Measurements from ENCODE around the gene RSL1D1.

Gene RSL1D1

DNA sequence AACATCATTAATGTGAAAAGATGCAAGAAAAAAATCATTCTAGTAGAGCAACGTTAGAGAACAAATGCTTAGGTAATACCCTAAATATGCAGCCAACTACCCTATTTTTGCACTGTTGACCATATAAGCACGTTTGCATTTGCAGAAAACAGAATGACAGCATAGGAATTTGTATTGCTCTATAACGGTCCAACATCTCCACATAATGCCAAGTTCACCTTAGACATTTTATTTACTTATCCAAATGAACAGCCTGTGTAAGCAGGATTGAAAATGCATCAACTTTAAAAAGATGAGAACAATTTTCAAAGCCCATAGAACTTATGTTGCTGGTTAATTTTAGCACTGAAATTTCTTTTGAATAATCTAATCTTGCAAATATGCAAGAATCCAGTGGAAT, 19.1 kb upstream of the RSL1D1 start:
- DNase-seq (ENCODE audit: low read depth), result peak; percentile 8
- TF ChIP-seq, protein P1, sequence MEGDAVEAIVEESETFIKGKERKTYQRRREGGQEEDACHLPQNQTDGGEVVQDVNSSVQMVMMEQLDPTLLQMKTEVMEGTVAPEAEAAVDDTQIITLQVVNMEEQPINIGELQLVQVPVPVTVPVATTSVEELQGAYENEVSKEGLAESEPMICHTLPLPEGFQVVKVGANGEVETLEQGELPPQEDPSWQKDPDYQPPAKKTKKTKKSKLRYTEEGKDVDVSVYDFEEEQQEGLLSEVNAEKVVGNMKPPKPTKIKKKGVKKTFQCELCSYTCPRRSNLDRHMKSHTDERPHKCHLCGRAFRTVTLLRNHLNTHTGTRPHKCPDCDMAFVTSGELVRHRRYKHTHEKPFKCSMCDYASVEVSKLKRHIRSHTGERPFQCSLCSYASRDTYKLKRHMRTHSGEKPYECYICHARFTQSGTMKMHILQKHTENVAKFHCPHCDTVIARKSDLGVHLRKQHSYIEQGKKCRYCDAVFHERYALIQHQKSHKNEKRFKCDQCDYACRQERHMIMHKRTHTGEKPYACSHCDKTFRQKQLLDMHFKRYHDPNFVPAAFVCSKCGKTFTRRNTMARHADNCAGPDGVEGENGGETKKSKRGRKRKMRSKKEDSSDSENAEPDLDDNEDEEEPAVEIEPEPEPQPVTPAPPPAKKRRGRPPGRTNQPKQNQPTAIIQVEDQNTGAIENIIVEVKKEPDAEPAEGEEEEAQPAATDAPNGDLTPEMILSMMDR (IDR thresholded peaks at IDR 0.05; ENCODE audit: low read length, missing control alignments), result no peak
- no peak overlapping the region for H3K4me3 ChIP-seq (replicated peaks; ENCODE audit: low read depth, low read length)

DNA sequence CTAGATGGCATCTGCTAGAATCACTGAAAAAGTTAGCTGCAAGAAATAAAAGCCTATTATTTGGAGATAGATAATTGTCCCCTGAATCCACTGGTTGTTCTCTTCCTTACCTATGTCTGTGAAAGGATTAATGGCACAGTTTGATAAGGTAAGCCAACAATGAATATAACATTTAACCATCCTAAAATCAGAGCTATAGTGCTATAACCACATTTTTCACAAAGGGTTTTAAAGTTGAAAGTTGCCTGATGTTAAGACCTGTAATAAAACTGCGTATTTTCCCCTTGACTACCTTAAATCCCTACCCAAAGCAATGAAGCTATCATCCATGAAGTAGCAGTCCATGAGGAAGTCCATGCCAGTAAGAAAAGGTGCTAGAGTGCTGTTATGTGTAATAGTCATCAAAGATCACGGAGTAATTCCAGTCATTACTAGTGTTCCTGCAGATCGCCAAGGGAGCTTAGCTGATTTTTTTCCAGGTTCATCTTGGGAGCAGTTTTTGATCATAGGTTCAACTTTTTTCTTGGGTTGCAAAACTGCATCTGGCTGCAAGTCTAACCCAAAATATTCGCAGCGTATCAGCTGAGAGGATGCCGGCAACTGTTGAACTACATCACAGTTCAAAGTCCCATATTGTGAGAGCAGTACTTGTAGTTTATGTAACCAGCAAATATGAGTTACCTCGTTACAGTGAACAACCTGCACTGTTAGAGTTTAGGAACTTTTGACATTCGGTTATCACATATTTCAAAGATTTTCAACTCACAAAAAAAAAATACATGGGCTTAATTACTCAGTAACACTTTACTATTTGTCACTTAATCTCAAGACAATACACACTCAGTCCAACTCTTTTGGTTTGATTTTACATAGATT, 18.2 kb upstream of the RSL1D1 start:
- no peak for DNase-seq (ENCODE audit: low read depth)
- no peak overlapping the region for H3K4me3 ChIP-seq (replicated peaks; ENCODE audit: low read depth, low read length)
- TF ChIP-seq, protein P1 (IDR thresholded peaks at IDR 0.05; ENCODE audit: low read length, missing control alignments), result no peak

DNA sequence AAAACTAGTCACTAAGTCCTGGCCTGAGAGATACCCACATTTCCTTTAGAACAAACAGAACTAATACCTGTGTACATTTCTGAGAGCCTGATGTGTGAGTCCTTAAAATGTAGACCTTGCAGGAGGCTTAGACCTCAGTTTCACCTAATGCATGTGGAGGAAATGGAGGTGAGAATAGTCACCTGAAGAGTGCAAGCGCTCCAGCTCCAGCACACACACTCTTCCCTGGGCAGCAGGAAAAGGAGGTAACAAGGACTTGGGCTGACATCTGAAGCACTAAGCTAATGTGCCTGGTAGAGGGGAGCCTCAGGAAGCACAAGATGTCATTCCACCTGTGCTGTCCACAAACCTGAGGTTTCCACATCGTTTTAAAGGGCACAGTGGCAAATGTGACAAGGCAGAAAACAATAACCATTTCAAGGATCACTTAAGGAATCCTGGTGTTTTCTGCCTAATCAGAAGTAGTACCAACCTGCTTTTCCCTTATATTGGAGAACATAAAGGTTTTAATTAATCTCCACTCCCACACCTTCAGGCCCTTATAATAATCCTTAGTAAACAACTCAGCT, 17.2 kb upstream of the RSL1D1 start:
- TF ChIP-seq, protein P1 (IDR thresholded peaks at IDR 0.05; ENCODE audit: low read length, missing control alignments), result no peak
- no peak overlapping the region for H3K4me3 ChIP-seq (replicated peaks; ENCODE audit: low read depth, low read length)
- DNase-seq (ENCODE audit: low read depth), result no peak

DNA sequence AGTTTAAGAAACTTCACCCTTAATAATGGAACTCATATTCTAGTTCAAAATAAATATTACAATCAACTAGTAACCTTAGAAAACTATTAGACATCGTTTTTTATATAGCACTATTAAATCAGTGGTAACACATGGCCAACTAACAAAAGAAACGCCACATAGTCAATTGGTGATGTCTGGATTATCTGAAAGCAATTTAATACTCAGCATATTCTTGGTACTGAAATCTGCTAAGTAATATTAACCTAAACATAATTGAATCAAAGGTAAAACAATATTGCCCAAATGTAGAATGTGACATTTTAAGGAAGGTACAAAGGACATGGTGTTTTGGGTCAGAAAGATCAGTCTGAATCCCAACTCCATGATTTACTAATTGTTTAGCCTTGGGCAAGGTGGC, 11.1 kb upstream of the RSL1D1 start:
- TF ChIP-seq, protein P1 (IDR thresholded peaks at IDR 0.05; ENCODE audit: low read length, missing control alignments), result no peak

DNA sequence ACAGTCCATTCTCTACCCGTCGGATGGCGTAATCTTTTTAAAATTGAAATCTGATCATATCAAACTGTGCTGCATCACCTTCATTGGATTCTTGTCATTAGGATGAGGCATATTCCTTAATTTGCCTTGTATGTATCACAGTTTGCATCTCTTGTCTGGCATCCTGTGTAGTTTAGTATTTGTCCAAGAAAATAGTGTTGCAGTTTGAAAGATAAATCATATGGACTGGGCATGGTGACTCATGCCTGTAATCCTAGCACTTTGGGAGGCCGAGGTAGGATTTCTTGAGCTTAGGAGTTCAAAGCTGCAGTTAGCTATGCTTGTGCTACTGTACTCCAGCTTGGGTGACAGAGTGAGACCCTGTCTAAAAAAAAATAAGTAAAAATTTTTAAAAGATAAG, 5.8 kb upstream of the RSL1D1 start:
- H3K4me3 ChIP-seq (replicated peaks; ENCODE audit: low read depth, low read length), result no peak overlapping the region
- peak; percentile 11 for DNase-seq (ENCODE audit: low read depth)
- TF ChIP-seq, protein P1 (IDR thresholded peaks at IDR 0.05; ENCODE audit: low read length, missing control alignments), result no peak

More for the DNA sequence above, 11.1 kb upstream of the RSL1D1 start:
- H3K4me3 ChIP-seq (replicated peaks; ENCODE audit: low read depth, low read length), result no peak overlapping the region
- no peak for DNase-seq (ENCODE audit: low read depth)

DNA sequence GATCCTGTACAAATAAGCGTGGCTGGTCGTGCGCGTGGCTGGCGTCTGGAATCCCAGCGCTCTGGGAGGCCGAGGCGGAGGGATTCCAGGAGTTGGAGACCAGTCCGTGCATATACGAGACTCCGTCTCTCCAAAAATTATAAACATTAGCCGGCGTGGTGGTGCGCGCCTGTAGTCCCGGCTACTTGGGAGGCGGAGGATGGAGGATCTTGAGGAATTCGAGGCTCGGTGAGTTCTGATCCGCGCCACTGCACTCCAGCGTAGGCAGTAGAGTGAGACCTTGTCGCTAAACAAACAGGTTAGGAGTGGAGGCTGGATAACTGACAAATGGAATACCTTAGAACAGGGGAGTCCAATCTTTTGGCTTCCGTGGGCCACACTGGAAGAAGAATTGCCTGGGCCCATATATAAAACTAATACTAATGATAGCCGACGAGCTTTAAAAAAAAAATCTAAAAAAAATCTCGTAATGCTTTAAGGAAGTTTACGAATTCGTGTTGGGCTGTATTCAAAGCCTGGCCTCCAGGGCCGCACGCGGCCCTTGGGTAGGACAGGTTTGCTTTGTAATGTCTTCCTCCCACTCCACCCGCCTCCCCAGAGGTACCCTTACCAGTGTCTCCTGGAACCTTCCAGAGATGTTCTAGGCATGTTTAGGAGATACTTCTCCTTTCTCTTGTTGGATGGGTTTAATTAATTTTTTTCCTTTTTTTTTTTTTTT, 909 bp upstream of the RSL1D1 start:
- peak overlapping the region; percentile 99 for H3K4me3 ChIP-seq (replicated peaks; ENCODE audit: low read depth, low read length)
- TF ChIP-seq, protein P1 (IDR thresholded peaks at IDR 0.05; ENCODE audit: low read length, missing control alignments), result no peak
- DNase-seq (ENCODE audit: low read depth), result no peak

All from fibroblast of pulmonary artery (primary cell).